22Rv1 (cell line): Measurements from ENCODE around the gene IVNS1ABP.

Source experiments
- CTCF ChIP-seq: fragments of 450-650 bp; IDR thresholded peaks from 2 replicates; pipeline ENCODE4 v1.5.1; 2017; ENCODE audit warnings: mild to moderate bottlenecking
- ZFX ChIP-seq: fragments of 450-650 bp; IDR thresholded peaks from 2 replicates; pipeline ENCODE4 v1.6.1; 2017; ENCODE audit warnings: antibody characterized with exemption, borderline replicate concordance

GRCh38 chr1:185342672-185343259, 25.7 kb upstream of the IVNS1ABP start:
- TF ChIP-seq CTCF (no peak), ZFX (no peak)
